GM13976 (cell line): Measurements from ENCODE around the gene COPE.

Experiments
- DNase-seq: peaks from one replicate; pipeline ENCODE4 v3.0.0; 2012; ENCODE audit warnings: low spot score
- CTCF ChIP-seq: IDR thresholded peaks from 2 replicates; pipeline ENCODE4 v1.5.1; 2012; ENCODE audit warnings: borderline replicate concordance, mild to moderate bottlenecking; ENCODE audit not compliant: insufficient read depth; ENCODE audit errors: extremely low read depth, missing control alignments, control extremely low read depth
- in situ Hi-C: fragments of 300-500 bp; cut with MboI; formaldehyde crosslinking; loops from one replicate; pipeline ENCODE4 v1.12.0; 2022; ENCODE audit warnings: low sequenced_read_pairs, mixed read lengths, inconsistent platforms; ENCODE audit not compliant: unreplicated experiment

Gene COPE

DNA sequence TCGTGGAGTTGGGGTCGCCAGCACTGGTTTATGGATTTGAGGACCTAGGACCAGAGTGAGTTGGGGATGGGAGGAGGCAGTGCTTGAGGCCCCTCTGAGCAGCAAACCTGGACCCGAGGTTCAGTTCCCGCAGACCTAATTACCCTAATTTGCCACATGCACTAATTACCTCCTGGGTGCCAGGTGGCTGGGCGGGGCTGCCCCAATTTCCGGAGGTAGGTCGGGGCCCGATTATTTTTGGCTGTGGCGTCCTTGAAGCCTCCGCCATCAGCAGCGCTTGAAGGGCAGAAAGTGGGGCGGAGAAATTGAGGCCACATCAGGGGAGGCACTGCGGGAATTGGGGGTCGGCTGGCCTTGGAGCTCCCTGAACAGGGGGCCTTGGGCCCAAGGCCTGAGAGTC lies 27.7 kb upstream of the COPE start:
- TF ChIP-seq CTCF = no peak
- in situ Hi-C loops = no loop called here
- DNase-seq = no peak

DNA sequence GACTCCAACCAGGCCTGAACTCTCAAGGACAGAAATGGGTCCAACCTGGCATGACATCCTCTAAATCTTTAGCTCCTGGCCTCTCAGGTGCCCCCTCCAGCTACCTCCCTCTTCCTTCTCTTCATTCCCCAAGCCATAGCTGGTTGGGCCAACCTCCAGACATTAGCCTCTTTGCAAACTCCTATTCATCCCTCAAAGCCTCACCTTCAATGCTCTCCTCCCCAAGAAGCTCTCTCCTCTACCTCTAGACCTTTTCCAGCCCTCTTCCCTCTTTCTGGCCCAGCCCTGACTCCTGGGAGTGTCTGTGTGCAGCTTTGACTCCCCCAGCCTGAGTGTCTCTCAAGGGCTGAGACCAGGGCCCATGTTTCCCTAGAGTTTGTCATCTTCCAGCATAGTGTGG lies 27.1 kb upstream of the COPE start:
- TF ChIP-seq CTCF = no peak
- in situ Hi-C loops = no loop called here
- no peak for DNase-seq

GRCh38 chr19:18945297-18945696 lies 26.1 kb upstream of the COPE start:
- no peak for TF ChIP-seq CTCF
- in situ Hi-C loops = no loop called here
- no peak for DNase-seq

GRCh38 chr19:18943465-18943864 lies 24.3 kb upstream of the COPE start:
- in situ Hi-C loops = no loop called here
- TF ChIP-seq CTCF = no peak
- no peak for DNase-seq

- in situ Hi-C loops = no loop called here
- DNase-seq = no peak
- TF ChIP-seq CTCF = no peak
These were observed 23.5 kb upstream of the COPE start for GRCh38 chr19:18942692-18943091.

- DNase-seq = no peak
- in situ Hi-C loops = no loop called here
- TF ChIP-seq CTCF = no peak
These were observed 22.6 kb upstream of the COPE start for GRCh38 chr19:18941628-18942354.
